GM10266 (cell line): ENCODE measurements around the gene RNASE12.

Experiments
- DNase-seq: peaks from one replicate; pipeline ENCODE4 v3.0.0; 2012; ENCODE audit errors: extremely low spot score
- CTCF ChIP-seq: IDR thresholded peaks from 2 replicates; pipeline ENCODE4 v1.5.1; 2012; ENCODE audit warnings: mild to moderate bottlenecking, low read depth; ENCODE audit not compliant: control insufficient read depth, insufficient read depth; ENCODE audit errors: missing control alignments

Gene RNASE12

GRCh38 chr14:20613094-20614037, 22.2 kb upstream of the RNASE12 start:
- peak; percentile 75 for DNase-seq
- peak; percentile 60 for TF ChIP-seq CTCF

GRCh38 chr14:20612403-20612802, 21.2 kb upstream of the RNASE12 start:
- TF ChIP-seq CTCF = no peak
- DNase-seq = no peak

GRCh38 chr14:20611277-20611676, 20.1 kb upstream of the RNASE12 start:
- DNase-seq = no peak
- no peak for TF ChIP-seq CTCF

- no peak for TF ChIP-seq CTCF
- no peak for DNase-seq
Observed at GRCh38 chr14:20610002-20610765, 19.0 kb upstream of the RNASE12 start.

- peak; percentile 97 for TF ChIP-seq CTCF
- DNase-seq = peak; percentile 73
Observed at GRCh38 chr14:20609215-20610001, 18.2 kb upstream of the RNASE12 start.

GRCh38 chr14:20608383-20609110, 17.4 kb upstream of the RNASE12 start:
- no peak for TF ChIP-seq CTCF
- DNase-seq = no peak
